ENCODE measurements around the gene ADAT3. TPM values are rescaled to one million over a fixed set of nuclear protein-coding genes. Genes with fewer than 3 reads are reported as not detected.
A peak's percentile ranks its signal among the peaks of the same experiment; 100 is the strongest.

The ADAT3 gene
- total RNA-seq, 1 donor, result 3.3 TPM

GRCh38 chr19:1933942-1934341 lies 28.7 kb downstream of the ADAT3 start:
- peaks cover 9% of the 10 kb centered on the region for H3K4me1 ChIP-seq (ENCODE audit: insufficient read depth, low read length)
- no peak overlapping the region for H3K4me3 ChIP-seq (ENCODE audit: insufficient read depth, low read length)
- H3K27ac ChIP-seq (ENCODE audit: low read depth, low read length), result no peak overlapping the region
- no peaks in the 10 kb centered on the region for H3K9me3 ChIP-seq (ENCODE audit: low read depth, low read length)
- TF ChIP-seq, protein P1, sequence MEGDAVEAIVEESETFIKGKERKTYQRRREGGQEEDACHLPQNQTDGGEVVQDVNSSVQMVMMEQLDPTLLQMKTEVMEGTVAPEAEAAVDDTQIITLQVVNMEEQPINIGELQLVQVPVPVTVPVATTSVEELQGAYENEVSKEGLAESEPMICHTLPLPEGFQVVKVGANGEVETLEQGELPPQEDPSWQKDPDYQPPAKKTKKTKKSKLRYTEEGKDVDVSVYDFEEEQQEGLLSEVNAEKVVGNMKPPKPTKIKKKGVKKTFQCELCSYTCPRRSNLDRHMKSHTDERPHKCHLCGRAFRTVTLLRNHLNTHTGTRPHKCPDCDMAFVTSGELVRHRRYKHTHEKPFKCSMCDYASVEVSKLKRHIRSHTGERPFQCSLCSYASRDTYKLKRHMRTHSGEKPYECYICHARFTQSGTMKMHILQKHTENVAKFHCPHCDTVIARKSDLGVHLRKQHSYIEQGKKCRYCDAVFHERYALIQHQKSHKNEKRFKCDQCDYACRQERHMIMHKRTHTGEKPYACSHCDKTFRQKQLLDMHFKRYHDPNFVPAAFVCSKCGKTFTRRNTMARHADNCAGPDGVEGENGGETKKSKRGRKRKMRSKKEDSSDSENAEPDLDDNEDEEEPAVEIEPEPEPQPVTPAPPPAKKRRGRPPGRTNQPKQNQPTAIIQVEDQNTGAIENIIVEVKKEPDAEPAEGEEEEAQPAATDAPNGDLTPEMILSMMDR (IDR thresholded peaks at IDR 0.05; ENCODE audit: extremely low read depth, low read depth, low read length), result no peak
- H2AFZ ChIP-seq (ENCODE audit: low read length), result no peak overlapping the region
- H3K4me2 ChIP-seq (ENCODE audit: insufficient read depth, low read length), result no peak overlapping the region
- H3K79me2 ChIP-seq (ENCODE audit: insufficient read depth, low read length), result no peaks in the 10 kb centered on the region
- no peaks in the 10 kb centered on the region for H4K20me1 ChIP-seq (ENCODE audit: insufficient read depth, low read length)
- H3K27me3 ChIP-seq (ENCODE audit: insufficient read depth, low read length), result no peaks in the 10 kb centered on the region
- DNase-seq (ENCODE audit: insufficient read length, low spot score, missing footprints), result peak; percentile 73
- H3K36me3 ChIP-seq (ENCODE audit: insufficient read depth, low read length), result no peaks in the 10 kb centered on the region

- no peak overlapping the region for H2AFZ ChIP-seq (ENCODE audit: low read length)
- H3K4me2 ChIP-seq (ENCODE audit: insufficient read depth, low read length), result no peak overlapping the region
- H3K9me3 ChIP-seq (ENCODE audit: low read depth, low read length), result no peaks in the 10 kb centered on the region
- H3K36me3 ChIP-seq (ENCODE audit: insufficient read depth, low read length), result no peaks in the 10 kb centered on the region
- H3K79me2 ChIP-seq (ENCODE audit: insufficient read depth, low read length), result no peaks in the 10 kb centered on the region
- TF ChIP-seq, protein P1 (IDR thresholded peaks at IDR 0.05; ENCODE audit: extremely low read depth, low read depth, low read length), result no peak
- peaks cover 11% of the 10 kb centered on the region for H3K4me1 ChIP-seq (ENCODE audit: insufficient read depth, low read length)
- no peak overlapping the region for H3K4me3 ChIP-seq (ENCODE audit: insufficient read depth, low read length)
- no peaks in the 10 kb centered on the region for H4K20me1 ChIP-seq (ENCODE audit: insufficient read depth, low read length)
- H3K27me3 ChIP-seq (ENCODE audit: insufficient read depth, low read length), result no peaks in the 10 kb centered on the region
- no peak overlapping the region for H3K27ac ChIP-seq (ENCODE audit: low read depth, low read length)
- peak; percentile 58 for DNase-seq (ENCODE audit: insufficient read length, low spot score, missing footprints)
Observed at GRCh38 chr19:1935484-1936208, 30.4 kb downstream of the ADAT3 start.

- Histone ChIP-seq H4K20me1 (ENCODE audit: insufficient read depth, low read length) (no peaks in the 10 kb centered on the region), H2AFZ (ENCODE audit: low read length) (no peak overlapping the region), H3K36me3 (ENCODE audit: insufficient read depth, low read length) (no peaks in the 10 kb centered on the region), H3K4me3 (ENCODE audit: insufficient read depth, low read length) (no peak overlapping the region), H3K4me2 (ENCODE audit: insufficient read depth, low read length) (no peak overlapping the region), H3K9me3 (ENCODE audit: low read depth, low read length) (no peaks in the 10 kb centered on the region), H3K4me1 (ENCODE audit: insufficient read depth, low read length) (peaks cover 11% of the 10 kb centered on the region), H3K79me2 (ENCODE audit: insufficient read depth, low read length) (peaks cover 1% of the 10 kb centered on the region), H3K27me3 (ENCODE audit: insufficient read depth, low read length) (no peaks in the 10 kb centered on the region), H3K27ac (ENCODE audit: low read depth, low read length) (no peak overlapping the region)
- no peak for DNase-seq (ENCODE audit: insufficient read length, low spot score, missing footprints)
- TF ChIP-seq, protein P1 (IDR thresholded peaks at IDR 0.05; ENCODE audit: extremely low read depth, low read depth, low read length), result no peak
Observed at GRCh38 chr19:1936430-1936829, 31.2 kb downstream of the ADAT3 start.

DNA sequence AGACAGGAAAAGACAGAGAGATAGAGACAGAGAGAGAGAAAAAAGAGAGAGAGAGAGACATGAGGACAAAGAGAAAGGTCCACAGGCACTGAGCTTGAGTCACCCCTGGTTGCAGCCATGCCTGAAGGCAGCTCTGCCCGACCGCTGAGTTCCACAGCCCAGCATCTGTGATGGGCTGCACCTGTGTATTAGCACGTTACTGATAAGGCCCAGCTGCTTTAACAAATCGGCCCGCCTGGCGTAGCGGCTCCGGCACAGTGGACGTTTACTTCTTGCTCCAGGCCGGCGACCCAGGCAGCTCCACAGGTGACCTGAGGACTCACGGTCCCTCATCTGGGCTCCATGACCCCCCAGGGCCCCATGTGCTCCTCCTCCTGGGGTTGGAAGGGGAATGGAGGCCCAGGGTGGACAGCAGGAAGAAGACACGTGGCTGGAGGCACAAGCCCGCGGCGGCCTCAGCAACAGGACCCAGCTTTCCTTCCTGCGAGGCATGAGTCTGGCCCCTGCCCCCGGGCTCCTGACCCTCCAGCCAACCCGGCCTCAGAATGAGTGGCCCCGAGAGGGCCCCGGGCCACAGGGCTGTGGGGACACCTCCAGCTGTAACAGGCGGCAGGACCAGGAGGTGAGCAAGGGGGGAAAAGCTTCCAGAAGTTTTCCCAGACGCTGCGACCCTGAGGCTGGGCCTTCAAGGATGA lies 31.9 kb downstream of the ADAT3 start:
- no peaks in the 10 kb centered on the region for H3K9me3 ChIP-seq (ENCODE audit: low read depth, low read length)
- no peak overlapping the region for H3K4me3 ChIP-seq (ENCODE audit: insufficient read depth, low read length)
- H3K27me3 ChIP-seq (ENCODE audit: insufficient read depth, low read length), result no peaks in the 10 kb centered on the region
- H3K79me2 ChIP-seq (ENCODE audit: insufficient read depth, low read length), result peaks cover 8% of the 10 kb centered on the region
- peaks cover 3% of the 10 kb centered on the region for H4K20me1 ChIP-seq (ENCODE audit: insufficient read depth, low read length)
- TF ChIP-seq, protein P1 (IDR thresholded peaks at IDR 0.05; ENCODE audit: extremely low read depth, low read depth, low read length), result no peak
- no peak overlapping the region for H2AFZ ChIP-seq (ENCODE audit: low read length)
- H3K4me2 ChIP-seq (ENCODE audit: insufficient read depth, low read length), result no peak overlapping the region
- no peaks in the 10 kb centered on the region for H3K36me3 ChIP-seq (ENCODE audit: insufficient read depth, low read length)
- peak; percentile 82 for DNase-seq (ENCODE audit: insufficient read length, low spot score, missing footprints)
- H3K4me1 ChIP-seq (ENCODE audit: insufficient read depth, low read length), result peaks cover 11% of the 10 kb centered on the region
- no peak overlapping the region for H3K27ac ChIP-seq (ENCODE audit: low read depth, low read length)
